Measurements from ENCODE around the gene KSR1. TPM values are rescaled to one million over a fixed set of nuclear protein-coding genes. Genes with fewer than 3 reads are reported as not detected.

Gene KSR1
- total and polyA plus RNA-seq, 12 donors = 16.0 to 50.4 (median 38.5) TPM

GRCh38 chr17:27608328-27609230 lies 152.3 kb downstream of the KSR1 start:
- Histone ChIP-seq H3K36me3 (replicated peaks in 1 of 2) (peaks cover 0 to 63% of the 10 kb centered on the region in 2 donors), H3K9me3 (replicated peaks in 1 of 3) (no peaks in the 10 kb centered on the region), H3K27me3 (no peaks in the 10 kb centered on the region), H3K27ac (no peak overlapping the region), H3K4me3 (no peak overlapping the region), H3K4me1 (replicated peaks in 1 of 2) (peaks cover 15 to 34% of the 10 kb centered on the region in 2 donors)
- intact Hi-C loops (cut with DNase I) = loop anchor here in 1 of 2 donors (10.0 kb wide), 2 partner anchors 254 to 374 kb away; no protein-coding TSS in a partner anchor
- no peak for TF ChIP-seq CTCF (IDR thresholded peaks at IDR 0.05)
- TF ChIP-seq POLR2A (IDR thresholded peaks at IDR 0.05) = no peak
- WGBS, 4 donors = 74 to 80% (median 77%) methylated on average over 11 of the region's 11 CpGs
- peak in 1 of 7 donors; percentile 27 for DNase-seq

DNA sequence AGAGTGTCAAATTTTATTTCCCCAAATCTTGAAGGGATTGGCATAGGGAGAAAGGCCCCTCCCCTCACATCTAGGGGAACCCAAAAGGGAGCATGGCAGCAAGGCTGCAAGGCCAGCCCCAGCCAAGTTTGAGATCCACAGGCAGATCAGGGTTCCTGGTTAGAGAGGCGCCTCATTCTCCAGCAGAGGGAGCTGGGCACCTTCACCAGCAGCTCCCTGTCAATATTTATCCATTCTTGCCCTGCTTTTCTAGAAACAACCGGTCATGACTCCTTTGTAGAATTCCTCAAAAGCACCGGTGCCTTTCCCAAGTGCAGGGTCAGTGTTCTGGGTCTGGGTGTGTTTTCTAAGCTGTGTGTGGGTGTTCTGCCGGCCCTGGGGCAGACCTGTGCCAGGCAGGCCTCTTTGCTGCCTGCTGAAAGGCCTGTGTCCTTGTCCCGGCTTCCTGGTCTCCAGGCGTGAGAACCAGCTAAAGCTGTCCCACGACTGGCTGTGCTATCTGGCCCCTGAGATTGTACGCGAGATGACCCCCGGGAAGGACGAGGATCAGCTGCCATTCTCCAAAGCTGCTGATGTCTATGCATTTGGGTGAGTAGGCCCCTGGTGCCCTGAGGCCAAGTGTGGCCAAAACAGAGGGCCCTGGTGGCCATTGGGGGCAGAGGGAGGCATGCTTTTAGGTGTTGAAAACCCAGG lies 153.5 kb downstream of the KSR1 start:
- no peak for TF ChIP-seq POLR2A (IDR thresholded peaks at IDR 0.05)
- peak; percentile 64 to 88 (median 80) for TF ChIP-seq CTCF (IDR thresholded peaks at IDR 0.05)
- Histone ChIP-seq H3K4me1 (replicated peaks in 1 of 2) (peaks cover 15 to 34% of the 10 kb centered on the region in 2 donors), H3K4me3 (no peak overlapping the region), H3K27ac (peak overlapping the region in 3 of 5 donors; percentile 33 to 60 (median 33)), H3K36me3 (replicated peaks in 1 of 2) (peaks cover 0 to 63% of the 10 kb centered on the region in 2 donors), H3K9me3 (replicated peaks in 1 of 3) (no peaks in the 10 kb centered on the region), H3K27me3 (no peaks in the 10 kb centered on the region)
- intact Hi-C loops (cut with DNase I) = loop anchor here (2.0 to 10.0 kb wide), 4 partner anchors 41 to 375 kb away; no protein-coding TSS in a partner anchor
- WGBS, 4 donors = 25 to 49% (median 39%) methylated on average over 2 to 11 of the region's 11 CpGs
- DNase-seq = peak; percentile 68 to 88 (median 77)

DNA sequence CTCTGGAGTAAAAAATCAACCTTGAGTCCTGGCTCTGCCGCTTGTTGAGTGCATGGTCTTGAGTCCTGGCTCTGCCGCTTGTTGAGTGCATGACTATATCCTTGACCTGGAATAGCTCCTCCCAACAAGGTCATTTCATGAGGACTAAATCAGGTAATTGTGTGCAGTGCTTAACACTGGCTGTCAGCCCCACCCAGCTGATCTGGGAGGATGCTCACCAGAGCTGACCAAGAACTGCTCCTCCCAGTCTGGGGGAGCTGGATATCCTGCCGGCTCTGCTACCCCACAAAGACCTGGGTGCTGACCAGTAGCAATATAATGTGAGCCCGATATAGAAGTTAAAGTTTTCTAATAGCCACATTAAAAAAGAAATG lies 154.0 kb downstream of the KSR1 start:
- Histone ChIP-seq H3K4me1 (replicated peaks in 1 of 2) (peaks cover 15 to 34% of the 10 kb centered on the region in 2 donors), H3K9me3 (replicated peaks in 1 of 3) (no peaks in the 10 kb centered on the region), H3K27ac (peak overlapping the region in 3 of 5 donors; percentile 33 to 60 (median 33)), H3K27me3 (no peaks in the 10 kb centered on the region), H3K36me3 (replicated peaks in 1 of 2) (peaks cover 0 to 60% of the 10 kb centered on the region in 2 donors), H3K4me3 (no peak overlapping the region)
- DNase-seq = no peak
- 70 to 87% (median 71%) methylated on average over 3 to 4 of the region's 4 CpGs for WGBS, 4 donors
- intact Hi-C loops (cut with DNase I) = loop anchor here (2.0 to 5.0 kb wide), 2 partner anchors 41 to 147 kb away; no protein-coding TSS in a partner anchor
- no peak for TF ChIP-seq CTCF (IDR thresholded peaks at IDR 0.05)
- TF ChIP-seq POLR2A (IDR thresholded peaks at IDR 0.05) = no peak
